CD1c-positive myeloid dendritic cell (primary cell): ENCODE results near the gene SEC61A1.

Source experiments
- DNase-seq: peaks from one replicate; pipeline ENCODE4 v3.0.0-alpha.2; 2016; ENCODE audit errors: extremely low spot score

SEC61A1 gene

DNA sequence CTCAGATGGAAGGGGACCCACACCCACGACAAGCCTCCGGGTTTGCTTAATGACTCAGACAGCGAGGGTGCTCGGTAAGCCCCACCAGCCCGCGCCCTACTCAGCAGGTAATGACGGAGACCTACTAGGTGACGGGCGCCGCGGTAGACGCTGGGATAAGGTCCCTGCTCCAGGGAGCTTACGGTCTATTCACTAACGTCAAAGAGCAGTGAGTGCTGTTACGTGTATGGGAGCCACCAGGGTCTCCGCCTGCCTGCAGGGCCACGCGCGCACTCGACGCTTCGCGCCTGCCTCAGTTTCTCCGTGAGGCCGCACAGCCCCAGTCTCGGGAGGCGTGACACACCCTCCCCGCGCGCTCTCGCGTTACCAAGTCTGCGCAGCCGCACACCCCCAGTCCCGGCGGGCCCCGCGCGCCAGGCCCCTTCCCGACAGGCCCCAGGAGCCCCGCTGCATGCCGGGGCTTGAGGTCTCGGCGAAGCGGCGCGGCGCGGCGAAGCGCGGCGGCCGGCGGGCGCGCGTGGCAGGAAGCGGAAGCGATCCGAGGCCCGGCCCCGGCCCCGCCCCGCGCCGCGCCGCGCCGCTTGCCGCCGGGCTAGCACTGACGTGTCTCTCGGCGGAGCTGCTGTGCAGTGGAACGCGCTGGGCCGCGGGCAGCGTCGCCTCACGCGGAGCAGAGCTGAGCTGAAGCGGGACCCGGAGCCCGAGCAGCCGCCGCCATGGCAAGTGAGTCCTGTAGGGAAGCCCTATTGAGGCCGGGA is at the start of gene SEC61A1:
SEC61A1 (plus strand) TSS at position 601 of the 758 bp plus-strand sequence; CDS start at position 717, 116 bp downstream.
- peak; percentile 98 for DNase-seq

- DNase-seq = no peak
These were observed 47.6 kb upstream of the SEC61A1 start for GRCh38 chr3:128004661-128005060.

- DNase-seq = no peak
These were observed 45.9 kb upstream of the SEC61A1 start for GRCh38 chr3:128006061-128007032.

- DNase-seq = no peak
These were observed 45.2 kb upstream of the SEC61A1 start for GRCh38 chr3:128007033-128007424.

GRCh38 chr3:128009952-128010846 is 42.0 kb upstream of the SEC61A1 start:
- DNase-seq = no peak

DNA sequence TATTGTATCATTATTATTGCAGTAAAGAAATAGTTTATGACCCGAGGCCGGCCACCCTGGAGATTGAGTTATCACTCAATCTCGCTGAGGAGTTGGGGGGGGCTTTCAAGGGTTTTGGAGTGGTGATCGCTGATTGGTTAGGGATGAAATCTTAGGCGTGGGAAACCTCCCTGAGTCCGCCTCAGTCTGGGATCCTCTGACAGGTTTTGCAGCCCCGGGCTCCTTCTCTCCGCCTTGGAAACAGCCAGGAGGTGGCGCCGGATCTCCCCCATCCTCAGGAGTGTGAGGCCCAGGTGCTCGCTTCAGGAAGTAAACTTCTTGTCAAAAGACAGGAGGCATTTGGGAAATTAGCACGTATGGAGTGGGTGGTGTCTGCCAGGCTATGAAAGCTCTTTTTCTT is 41.1 kb upstream of the SEC61A1 start:
- no peak for DNase-seq

DNA sequence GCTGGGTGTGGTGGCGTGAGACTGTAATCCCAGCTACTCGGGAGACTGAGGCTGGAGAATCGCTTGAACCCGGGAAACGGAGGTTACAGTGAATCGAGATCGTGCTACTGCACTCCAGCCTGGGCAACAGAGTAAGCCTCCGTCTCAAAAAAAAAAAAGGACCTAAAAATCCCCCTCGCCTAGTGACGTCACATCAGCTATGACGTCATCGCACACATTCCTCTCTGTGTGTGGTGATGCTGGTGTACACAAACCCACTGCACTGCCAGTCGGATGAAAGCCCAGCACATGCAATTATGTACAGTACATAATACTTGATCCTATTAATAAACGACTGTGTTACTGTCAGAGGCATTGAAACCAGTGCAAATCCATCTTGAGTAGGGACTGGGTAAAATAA is 40.2 kb upstream of the SEC61A1 start:
- no peak for DNase-seq

- DNase-seq = no peak
These were observed 37.7 kb upstream of the SEC61A1 start for GRCh38 chr3:128014548-128014947.

- no peak for DNase-seq
These were observed 35.7 kb upstream of the SEC61A1 start for GRCh38 chr3:128016502-128016901.

DNA sequence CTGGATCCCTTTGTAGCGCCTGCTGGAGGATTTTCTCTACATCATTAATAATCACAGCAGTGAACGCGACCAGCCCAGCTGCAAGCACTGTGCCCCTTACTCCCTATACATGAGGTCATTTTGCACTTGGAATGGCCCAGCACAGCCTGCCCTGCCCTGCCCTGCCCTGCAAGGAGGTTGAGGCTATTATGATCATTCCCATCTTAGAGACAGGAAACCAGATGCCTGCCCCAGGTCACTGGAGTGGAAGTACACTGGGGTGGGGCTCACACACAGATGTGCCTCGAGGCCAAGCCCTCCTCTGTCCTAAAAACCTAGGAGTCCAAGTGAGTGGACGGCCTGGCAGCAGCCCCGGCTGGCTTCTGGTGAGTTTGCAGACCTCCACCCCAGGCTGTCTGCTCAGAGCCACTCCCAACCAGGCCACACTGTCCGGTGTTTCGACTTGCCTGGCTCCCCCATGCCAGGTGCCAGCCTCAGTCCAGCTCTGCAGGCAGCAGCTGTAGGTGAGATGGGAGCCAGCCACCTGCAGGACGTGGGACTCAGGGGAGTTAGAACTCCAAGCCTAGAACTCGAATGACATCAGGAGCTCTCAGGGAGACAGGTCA is 30.4 kb upstream of the SEC61A1 start:
- DNase-seq = no peak

- DNase-seq = no peak
These were observed 19.1 kb upstream of the SEC61A1 start for GRCh38 chr3:128033102-128033501.

DNA sequence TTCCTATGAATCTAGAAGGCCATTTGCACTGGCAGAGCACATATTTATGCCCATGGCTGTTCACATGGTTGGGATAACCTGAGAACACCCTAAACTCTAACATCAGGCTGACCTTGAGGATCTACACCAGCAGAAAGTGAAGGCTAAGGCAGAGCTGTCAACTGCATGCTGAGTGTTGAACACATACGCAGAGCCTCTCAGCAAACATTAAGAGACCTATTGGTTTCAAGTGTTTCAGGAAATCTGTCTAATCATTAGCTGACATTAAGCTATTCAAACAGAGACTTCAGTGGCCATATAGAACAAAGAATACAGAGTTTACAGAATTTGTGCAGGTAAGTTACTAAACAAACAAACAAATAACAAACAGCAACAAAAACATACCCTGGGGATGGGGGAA is 16.1 kb upstream of the SEC61A1 start:
- no peak for DNase-seq

DNA sequence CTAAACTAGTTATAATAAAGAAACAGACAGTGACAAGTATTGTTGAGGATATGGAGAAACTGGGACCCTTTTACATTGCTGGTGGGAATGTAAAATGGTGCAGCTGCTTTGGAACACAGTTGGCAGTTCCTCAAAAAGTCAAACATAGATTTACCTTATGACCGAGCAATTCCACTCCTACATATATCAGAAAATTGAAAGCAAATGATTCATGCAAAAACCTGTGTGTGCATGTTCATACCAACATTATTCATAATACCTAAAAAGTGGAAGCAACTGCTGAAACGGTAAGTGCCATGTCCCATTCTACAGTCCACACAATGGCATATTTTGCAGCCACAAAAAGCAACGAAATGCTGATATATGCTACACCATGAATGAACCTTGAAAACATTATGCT is 12.2 kb upstream of the SEC61A1 start:
- DNase-seq = no peak

- no peak for DNase-seq
These were observed 11.6 kb upstream of the SEC61A1 start for GRCh38 chr3:128040660-128041059.

DNA sequence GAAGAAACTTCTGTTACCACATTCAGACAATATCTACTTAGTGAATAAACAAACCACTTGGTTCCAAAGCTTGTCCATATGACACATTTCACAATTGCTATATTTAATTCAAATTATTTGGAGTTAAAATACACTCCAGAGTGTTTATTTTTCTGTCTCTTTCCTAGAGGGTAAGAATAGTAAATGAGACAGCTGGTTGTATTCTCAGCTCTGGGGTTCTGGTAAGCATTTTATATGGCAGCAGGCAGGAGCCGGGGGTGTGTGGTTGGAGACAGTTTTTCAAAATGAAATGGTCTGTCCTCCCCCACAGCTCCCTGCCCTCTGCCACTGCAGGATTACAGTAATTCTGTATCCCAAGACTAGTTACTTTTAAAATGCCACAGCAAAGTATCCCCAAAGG is 10.9 kb upstream of the SEC61A1 start:
- no peak for DNase-seq

DNA sequence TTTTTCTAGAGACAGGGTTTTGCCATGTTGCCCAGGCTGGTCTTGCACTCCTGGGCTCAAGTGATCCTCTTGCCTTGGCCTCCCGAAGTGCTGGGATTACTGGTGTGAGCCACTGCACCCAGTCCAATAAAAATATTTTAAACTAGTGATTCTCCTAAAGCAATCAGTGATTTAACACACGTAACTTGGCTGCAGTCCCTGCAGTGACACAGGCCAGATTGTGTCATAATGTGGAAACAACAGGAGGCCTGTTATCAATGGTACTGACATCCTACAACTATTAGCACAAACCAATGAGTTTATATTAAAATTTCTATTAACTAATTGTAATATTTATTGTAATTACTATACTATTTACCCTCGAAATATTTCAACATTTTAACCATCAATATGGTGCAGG is 1.6 kb upstream of the SEC61A1 start:
- DNase-seq = no peak

DNA sequence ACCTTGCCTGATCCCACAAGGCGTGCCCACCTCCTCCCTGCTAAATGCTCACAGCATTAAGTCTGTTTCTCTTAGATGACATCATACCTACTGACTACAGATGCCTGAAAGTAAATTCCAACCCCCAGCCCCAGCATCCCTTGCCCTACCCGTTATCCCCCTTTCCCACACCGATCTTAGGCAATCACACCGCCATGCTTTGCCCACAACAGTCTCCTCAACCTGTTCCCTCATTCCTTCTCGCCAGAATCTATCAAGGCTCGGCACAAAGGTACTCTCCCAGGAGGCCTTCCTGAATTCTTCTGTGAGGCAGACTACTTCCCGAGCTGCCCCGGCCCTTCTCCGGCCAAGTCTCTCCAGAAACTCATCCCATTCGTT is 789 bp upstream of the SEC61A1 start:
- DNase-seq = no peak

DNA sequence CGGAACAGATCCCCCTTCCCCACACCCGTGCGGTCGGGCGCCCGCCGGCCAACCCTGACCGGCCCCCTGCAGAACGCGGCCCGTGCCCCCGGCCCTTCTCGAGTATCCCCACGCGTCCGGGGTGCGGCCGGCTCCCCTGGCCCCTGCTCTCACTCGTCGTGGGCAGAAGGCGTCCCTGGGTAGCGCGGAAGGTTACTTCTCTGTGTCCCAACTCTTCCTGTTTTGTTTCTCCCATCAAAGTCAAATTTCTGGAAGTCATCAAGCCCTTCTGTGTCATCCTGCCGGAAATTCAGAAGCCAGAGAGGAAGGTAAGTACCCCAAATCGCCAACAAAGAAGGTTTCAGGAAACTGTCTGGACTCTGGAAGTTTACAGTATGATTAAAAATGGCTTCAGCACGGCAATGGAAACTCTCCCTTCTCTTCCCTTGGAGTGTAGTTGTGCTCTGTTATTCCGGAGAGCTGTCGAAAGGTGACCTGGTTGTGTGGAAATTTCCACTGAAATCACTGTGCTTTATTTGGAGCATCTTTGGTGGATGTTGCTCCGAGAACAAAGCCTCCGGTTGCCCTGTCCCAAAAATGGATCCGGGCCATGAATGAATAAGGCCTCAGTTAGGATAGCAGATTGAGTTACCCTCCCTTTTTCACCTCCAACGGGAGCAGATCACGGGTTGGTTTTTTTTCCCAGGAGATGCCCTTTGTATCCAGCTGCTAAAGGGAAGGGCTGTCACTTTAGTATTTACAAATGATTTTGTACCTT is 536 bp downstream of the SEC61A1 start:
- peak; percentile 49 for DNase-seq

GRCh38 chr3:128053614-128054013 is 1.4 kb downstream of the SEC61A1 start:
- DNase-seq = no peak

GRCh38 chr3:128054367-128054766 is 2.1 kb downstream of the SEC61A1 start:
- no peak for DNase-seq

DNA sequence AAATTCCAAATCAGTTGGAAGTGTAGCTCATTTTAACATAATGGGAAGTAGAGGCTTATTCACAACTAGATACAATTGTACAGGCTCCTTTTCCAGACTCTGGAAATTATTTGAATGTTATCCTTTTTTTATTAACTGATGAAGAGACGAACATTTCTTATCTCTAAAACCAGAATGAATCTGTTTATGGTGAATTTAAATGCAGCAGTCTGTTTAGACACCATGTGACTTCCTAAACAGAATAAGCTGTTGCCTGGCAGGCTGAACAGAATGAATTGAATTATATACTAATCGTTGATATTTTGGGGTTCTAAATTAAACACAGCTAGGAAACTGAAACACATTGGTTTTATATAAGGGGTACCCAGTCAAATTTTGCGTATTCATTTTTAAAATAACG is 4.0 kb downstream of the SEC61A1 start:
- no peak for DNase-seq
